ENCODE results near the gene NINJ2. TPM values are rescaled to one million over a fixed set of nuclear protein-coding genes. Genes with fewer than 3 reads are reported as not detected.

Gene NINJ2
- polyA plus RNA-seq, 3 donors = 32.9 to 92.7 (median 73.7) TPM

GRCh38 chr12:561391-561705 is 101.9 kb downstream of the NINJ2 start:
- peak overlapping the region; percentile 91 to 96 for H3K4me3 Mint-ChIP-seq

DNA sequence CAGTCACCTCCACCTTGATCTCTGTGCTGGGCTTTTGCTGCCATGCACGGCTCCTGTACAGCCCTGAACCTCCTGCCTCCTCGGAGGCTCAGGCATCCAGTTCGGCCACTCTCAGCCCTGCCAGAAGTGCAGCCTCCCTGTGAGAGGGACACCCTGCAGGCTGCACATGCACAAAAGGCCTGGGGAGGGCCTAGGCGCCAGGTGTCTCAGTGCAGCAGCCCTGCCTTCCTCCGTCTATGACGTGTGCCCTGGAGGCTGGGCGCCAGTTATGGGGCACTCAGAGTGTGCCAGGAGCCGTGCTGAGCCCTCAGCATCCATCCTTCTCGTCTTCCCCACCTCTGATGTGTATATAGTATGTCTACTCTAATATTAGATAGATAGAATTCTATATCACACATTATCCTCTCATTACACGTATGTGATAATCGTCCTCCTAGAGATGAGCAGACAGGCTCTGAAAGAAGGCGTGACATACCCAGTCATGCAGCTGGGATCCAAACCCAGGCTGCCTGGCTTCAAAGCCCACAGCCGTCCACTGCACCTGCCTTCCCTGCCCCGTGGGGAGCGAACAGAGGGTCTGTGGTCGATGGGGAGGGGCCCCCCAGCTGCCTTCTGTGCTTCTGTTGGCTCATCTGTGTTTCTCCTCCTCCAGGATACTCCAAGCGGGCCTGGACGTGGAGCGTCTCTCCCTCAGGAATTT is 102.4 kb downstream of the NINJ2 start:
- Mint-ChIP-seq H3K4me1 (peaks cover 59% of the 10 kb centered on the region), H3K36me3 (peaks cover 18 to 22% of the 10 kb centered on the region in 2 donors), H3K27me3 (ENCODE audit: low read depth in 3 of 3) (peaks cover 5 to 10% (median 6%) of the 10 kb centered on the region in 3 donors), H3K27ac (peak overlapping the region in 5 of 7 donors; percentile 54 to 100 (median 99)), H3K9me3 (no peaks in the 10 kb centered on the region), H3K4me3 (no peak overlapping the region)
- Histone ChIP-seq H3K36me3 (replicated peaks in 1 of 2; ENCODE audit: control insufficient read depth in 1 of 2, insufficient read depth in 2 of 2, low read length in 2 of 2) (peaks cover 7 to 11% of the 10 kb centered on the region in 2 donors), H3K27ac (ENCODE audit: low read depth in 1 of 2, low read length in 2 of 2) (peak overlapping the region; percentile 93 to 95), H2AFZ (ENCODE audit: insufficient read depth, low read depth, low read length, poor library complexity, severe bottlenecking) (no peak overlapping the region), H4K20me1 (ENCODE audit: insufficient read depth, low read length) (no peaks in the 10 kb centered on the region), H3K4me2 (replicated peaks; ENCODE audit: extremely low read depth, low read length, poor library complexity, severe bottlenecking) (peak overlapping the region; percentile 80), H3K27me3 (ENCODE audit: control insufficient read depth in 2 of 2, insufficient read depth in 2 of 2, low read length in 2 of 2) (no peaks in the 10 kb centered on the region), H3K4me3 (replicated peaks in 1 of 3; ENCODE audit: low read depth in 2 of 3, low read length in 3 of 3) (peak overlapping the region in 1 of 3 experiments; percentile 76), H3K79me2 (ENCODE audit: insufficient read depth, low read length) (peaks cover 11% of the 10 kb centered on the region), H3K4me1 (ENCODE audit: control insufficient read depth in 1 of 2, insufficient read depth in 2 of 2, low read length in 2 of 2) (peaks cover 54% of the 10 kb centered on the region in 2 donors), H3K9ac (ENCODE audit: insufficient read depth, low read length, poor library complexity, severe bottlenecking) (peak overlapping the region; percentile 53), H3K9me3 (replicated peaks in 1 of 2; ENCODE audit: control insufficient read depth in 1 of 2, insufficient read depth in 1 of 2, low read length in 2 of 2) (no peaks in the 10 kb centered on the region)
- no peak for TF ChIP-seq CTCF (IDR thresholded peaks at IDR 0.05)
- no peak for DNase-seq
- intact Hi-C loops (cut with micrococcal nuclease) = loop anchor here in 1 of 2 donors (10.0 kb wide), 2 partner anchors 384 to 1024 kb away; partner anchors contain the start of gene RAD52
- WGBS (ENCODE audit: insufficient coverage) = 95% methylated on average over 11 of the region's 19 CpGs

More at GRCh38 chr12:561391-561705, 101.9 kb downstream of the NINJ2 start:
- no peak for TF ChIP-seq CTCF (IDR thresholded peaks at IDR 0.05)
- no peaks in the 10 kb centered on the region for H3K9me3 Mint-ChIP-seq
- no peak for DNase-seq
- H3K36me3 ChIP-seq (replicated peaks in 1 of 2; ENCODE audit: control insufficient read depth in 1 of 2, insufficient read depth in 2 of 2, low read length in 2 of 2) = peaks cover 7 to 11% of the 10 kb centered on the region in 2 donors
- no peaks in the 10 kb centered on the region for H3K9me3 ChIP-seq (replicated peaks in 1 of 2; ENCODE audit: control insufficient read depth in 1 of 2, insufficient read depth in 1 of 2, low read length in 2 of 2)
- H3K27me3 ChIP-seq (ENCODE audit: control insufficient read depth in 2 of 2, insufficient read depth in 2 of 2, low read length in 2 of 2) = no peaks in the 10 kb centered on the region
- H3K4me1 ChIP-seq (ENCODE audit: control insufficient read depth in 1 of 2, insufficient read depth in 2 of 2, low read length in 2 of 2) = peaks cover 54% of the 10 kb centered on the region in 2 donors
- peaks cover 11% of the 10 kb centered on the region for H3K79me2 ChIP-seq (ENCODE audit: insufficient read depth, low read length)
- 100% methylated on average over 6 of the region's 14 CpGs for WGBS (ENCODE audit: insufficient coverage)
- intact Hi-C loops (cut with micrococcal nuclease) = loop anchor here in 1 of 2 donors (10.0 kb wide), 2 partner anchors 383 to 1023 kb away; partner anchors contain the start of gene RAD52
- H3K36me3 Mint-ChIP-seq = peaks cover 23 to 27% of the 10 kb centered on the region in 2 donors
- H3K4me2 ChIP-seq (replicated peaks; ENCODE audit: extremely low read depth, low read length, poor library complexity, severe bottlenecking) = peak overlapping the region; percentile 80
- peak overlapping the region; percentile 53 for H3K9ac ChIP-seq (ENCODE audit: insufficient read depth, low read length, poor library complexity, severe bottlenecking)
- peak overlapping the region; percentile 97 to 100 (median 99) for H3K27ac Mint-ChIP-seq
- H4K20me1 ChIP-seq (ENCODE audit: insufficient read depth, low read length) = no peaks in the 10 kb centered on the region
- peak overlapping the region; percentile 89 for H2AFZ ChIP-seq (ENCODE audit: insufficient read depth, low read depth, low read length, poor library complexity, severe bottlenecking)
- peak overlapping the region; percentile 93 to 95 for H3K27ac ChIP-seq (ENCODE audit: low read depth in 1 of 2, low read length in 2 of 2)
- H3K27me3 Mint-ChIP-seq (ENCODE audit: low read depth in 3 of 3) = peaks cover 5 to 10% (median 6%) of the 10 kb centered on the region in 3 donors
- peak overlapping the region in 2 of 3 experiments; percentile 42 to 76 for H3K4me3 ChIP-seq (replicated peaks in 1 of 3; ENCODE audit: low read depth in 2 of 3, low read length in 3 of 3)
- peaks cover 61% of the 10 kb centered on the region for H3K4me1 Mint-ChIP-seq
